ENCODE measurements around the gene FOXF1.

- TF ChIP-seq CTCF (IDR thresholded peaks at IDR 0.05) (no peak), POLR2A (IDR thresholded peaks at IDR 0.05) (no peak), POLR2AphosphoS5 (IDR thresholded peaks at IDR 0.05) (no peak)
These were observed 35.2 kb downstream of the FOXF1 start for GRCh38 chr16:86545481-86545880.

Data from upper lobe of left lung (tissue), 4 donors.